ENCODE data around the gene SYVN1. TPM values are rescaled to one million over a fixed set of nuclear protein-coding genes. Genes with fewer than 3 reads are reported as not detected.
A peak's percentile ranks its signal among the peaks of the same experiment; 100 is the strongest.

Gene SYVN1
- total and polyA plus RNA-seq, 10 of the 15 experiments (the other 5 are each of a cell fraction or from before 2014, with no cell fraction given) = 0.79 to 63.6 (median 20.1) TPM

- H3K9me3 ChIP-seq (replicated peaks; ENCODE audit: control insufficient read depth, insufficient read depth, low read length) = no peaks in the 10 kb centered on the region
- H3K27ac ChIP-seq (ENCODE audit: control insufficient read depth, insufficient read depth) = peak within 1 kb of the TSS; percentile 16
- H3K4me2 ChIP-seq (ENCODE audit: control insufficient read depth, insufficient read depth) = no peak within 1 kb of the TSS
- H3K79me2 ChIP-seq (ENCODE audit: control insufficient read depth, insufficient read depth, low read length) = no peaks in the 10 kb centered on the region
- FAIRE-seq (no peak), DNase-seq (ENCODE audit: low read depth, low spot score) (no peak), ATAC-seq (no peak)
- no peaks in the 10 kb centered on the region for H3K27me3 ChIP-seq (replicated peaks in 1 of 2; ENCODE audit: control insufficient read depth in 2 of 2, insufficient read depth in 2 of 2, low read length in 1 of 2)
- peaks cover 6% of the 10 kb centered on the region for H3K4me1 ChIP-seq (ENCODE audit: control insufficient read depth, insufficient read depth, low read length)
- H4K20me1 ChIP-seq (ENCODE audit: control insufficient read depth, insufficient read depth) = no peaks in the 10 kb centered on the region
- no peaks in the 10 kb centered on the region for H3K36me3 ChIP-seq (ENCODE audit: control insufficient read depth in 2 of 2, insufficient read depth in 2 of 2, low read length in 1 of 2)
- intact Hi-C loops (cut with micrococcal nuclease; ENCODE audit: unreplicated experiment) = no loop called here
- no peak within 1 kb of the TSS for H3K4me3 ChIP-seq
- CTCF ChIA-PET = interaction anchor here (0.9 kb wide), 1 partner anchor 33 kb away, joined by 3 read pairs; no protein-coding TSS in a partner anchor
- peak within 1 kb of the TSS; percentile 98 for H2AFZ ChIP-seq (ENCODE audit: control insufficient read depth, low read depth, low read length)
- peak within 1 kb of the TSS; percentile 26; the same call in 1 of the 2 replicates for H3K9ac ChIP-seq (ENCODE audit: control insufficient read depth, insufficient read depth, low read length)
- in situ Hi-C loops (cut with MboI) = no loop called here
- SMC1A ChIA-PET (ENCODE audit: uncharacterized antibody, unreplicated experiment) = interaction anchor here (1.6 kb wide), 1 partner anchor 10 kb away, joined by 4 read pairs; no protein-coding TSS in a partner anchor
- POLR2A ChIA-PET = no interaction called here
- WGBS (ENCODE audit: insufficient coverage, insufficient replicate concordance, low lambda C conversion rate, missing lambda C conversion rate) = 93% methylated on average over 21 of the region's 21 CpGs
- BruUV-seq (replicated peaks) = no TSS peak
- RAD21 ChIA-PET (ENCODE audit: unreplicated experiment) = no interaction called here
- TF ChIP-seq EZH2 (IDR thresholded peaks at IDR 0.05; ENCODE audit: borderline replicate concordance, control insufficient read depth, low read depth, low read length) = no peak
- no peak for TF ChIP-seq MYC (IDR thresholded peaks at IDR 0.05; ENCODE audit: insufficient read depth, insufficient read length, insufficient replicate concordance, low read length, severe bottlenecking)
- no peak for TF ChIP-seq NFXL1 (IDR thresholded peaks at IDR 0.05; ENCODE audit: borderline replicate concordance)
- TF ChIP-seq POLR2A (IDR thresholded peaks at IDR 0.05; ENCODE audit: low read depth, low read length) = no peak
- TF ChIP-seq, protein P1, sequence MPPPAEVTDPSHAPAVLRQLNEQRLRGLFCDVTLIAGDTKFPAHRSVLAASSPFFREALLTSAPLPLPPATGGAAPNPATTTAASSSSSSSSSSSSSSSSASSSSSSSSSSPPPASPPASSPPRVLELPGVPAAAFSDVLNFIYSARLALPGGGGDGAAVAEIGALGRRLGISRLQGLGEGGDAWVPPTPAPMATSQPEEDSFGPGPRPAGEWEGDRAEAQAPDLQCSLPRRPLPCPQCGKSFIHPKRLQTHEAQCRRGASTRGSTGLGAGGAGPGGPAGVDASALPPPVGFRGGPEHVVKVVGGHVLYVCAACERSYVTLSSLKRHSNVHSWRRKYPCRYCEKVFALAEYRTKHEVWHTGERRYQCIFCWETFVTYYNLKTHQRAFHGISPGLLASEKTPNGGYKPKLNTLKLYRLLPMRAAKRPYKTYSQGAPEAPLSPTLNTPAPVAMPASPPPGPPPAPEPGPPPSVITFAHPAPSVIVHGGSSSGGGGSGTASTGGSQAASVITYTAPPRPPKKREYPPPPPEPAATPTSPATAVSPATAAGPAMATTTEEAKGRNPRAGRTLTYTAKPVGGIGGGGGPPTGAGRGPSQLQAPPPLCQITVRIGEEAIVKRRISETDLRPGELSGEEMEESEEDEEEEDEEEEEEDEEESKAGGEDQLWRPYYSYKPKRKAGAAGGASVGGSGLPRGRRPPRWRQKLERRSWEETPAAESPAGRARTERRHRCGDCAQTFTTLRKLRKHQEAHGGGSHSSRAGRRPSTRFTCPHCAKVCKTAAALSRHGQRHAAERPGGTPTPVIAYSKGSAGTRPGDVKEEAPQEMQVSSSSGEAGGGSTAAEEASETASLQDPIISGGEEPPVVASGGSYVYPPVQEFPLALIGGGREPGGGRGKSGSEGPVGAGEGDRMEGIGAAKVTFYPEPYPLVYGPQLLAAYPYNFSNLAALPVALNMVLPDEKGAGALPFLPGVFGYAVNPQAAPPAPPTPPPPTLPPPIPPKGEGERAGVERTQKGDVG (CRISPR knock-in tag; IDR thresholded peaks at IDR 0.05) = no peak
- TF ChIP-seq SIX5 (IDR thresholded peaks at IDR 0.05; ENCODE audit: low read depth, low read length, severe bottlenecking) = no peak
- no peak for TF ChIP-seq DPF2 (IDR thresholded peaks at IDR 0.05)
- TF ChIP-seq, protein P2, sequence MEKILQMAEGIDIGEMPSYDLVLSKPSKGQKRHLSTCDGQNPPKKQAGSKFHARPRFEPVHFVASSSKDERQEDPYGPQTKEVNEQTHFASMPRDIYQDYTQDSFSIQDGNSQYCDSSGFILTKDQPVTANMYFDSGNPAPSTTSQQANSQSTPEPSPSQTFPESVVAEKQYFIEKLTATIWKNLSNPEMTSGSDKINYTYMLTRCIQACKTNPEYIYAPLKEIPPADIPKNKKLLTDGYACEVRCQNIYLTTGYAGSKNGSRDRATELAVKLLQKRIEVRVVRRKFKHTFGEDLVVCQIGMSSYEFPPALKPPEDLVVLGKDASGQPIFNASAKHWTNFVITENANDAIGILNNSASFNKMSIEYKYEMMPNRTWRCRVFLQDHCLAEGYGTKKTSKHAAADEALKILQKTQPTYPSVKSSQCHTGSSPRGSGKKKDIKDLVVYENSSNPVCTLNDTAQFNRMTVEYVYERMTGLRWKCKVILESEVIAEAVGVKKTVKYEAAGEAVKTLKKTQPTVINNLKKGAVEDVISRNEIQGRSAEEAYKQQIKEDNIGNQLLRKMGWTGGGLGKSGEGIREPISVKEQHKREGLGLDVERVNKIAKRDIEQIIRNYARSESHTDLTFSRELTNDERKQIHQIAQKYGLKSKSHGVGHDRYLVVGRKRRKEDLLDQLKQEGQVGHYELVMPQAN (conservative IDR thresholded peaks at IDR 0.05) = no peak
- TF ChIP-seq, protein P3, sequence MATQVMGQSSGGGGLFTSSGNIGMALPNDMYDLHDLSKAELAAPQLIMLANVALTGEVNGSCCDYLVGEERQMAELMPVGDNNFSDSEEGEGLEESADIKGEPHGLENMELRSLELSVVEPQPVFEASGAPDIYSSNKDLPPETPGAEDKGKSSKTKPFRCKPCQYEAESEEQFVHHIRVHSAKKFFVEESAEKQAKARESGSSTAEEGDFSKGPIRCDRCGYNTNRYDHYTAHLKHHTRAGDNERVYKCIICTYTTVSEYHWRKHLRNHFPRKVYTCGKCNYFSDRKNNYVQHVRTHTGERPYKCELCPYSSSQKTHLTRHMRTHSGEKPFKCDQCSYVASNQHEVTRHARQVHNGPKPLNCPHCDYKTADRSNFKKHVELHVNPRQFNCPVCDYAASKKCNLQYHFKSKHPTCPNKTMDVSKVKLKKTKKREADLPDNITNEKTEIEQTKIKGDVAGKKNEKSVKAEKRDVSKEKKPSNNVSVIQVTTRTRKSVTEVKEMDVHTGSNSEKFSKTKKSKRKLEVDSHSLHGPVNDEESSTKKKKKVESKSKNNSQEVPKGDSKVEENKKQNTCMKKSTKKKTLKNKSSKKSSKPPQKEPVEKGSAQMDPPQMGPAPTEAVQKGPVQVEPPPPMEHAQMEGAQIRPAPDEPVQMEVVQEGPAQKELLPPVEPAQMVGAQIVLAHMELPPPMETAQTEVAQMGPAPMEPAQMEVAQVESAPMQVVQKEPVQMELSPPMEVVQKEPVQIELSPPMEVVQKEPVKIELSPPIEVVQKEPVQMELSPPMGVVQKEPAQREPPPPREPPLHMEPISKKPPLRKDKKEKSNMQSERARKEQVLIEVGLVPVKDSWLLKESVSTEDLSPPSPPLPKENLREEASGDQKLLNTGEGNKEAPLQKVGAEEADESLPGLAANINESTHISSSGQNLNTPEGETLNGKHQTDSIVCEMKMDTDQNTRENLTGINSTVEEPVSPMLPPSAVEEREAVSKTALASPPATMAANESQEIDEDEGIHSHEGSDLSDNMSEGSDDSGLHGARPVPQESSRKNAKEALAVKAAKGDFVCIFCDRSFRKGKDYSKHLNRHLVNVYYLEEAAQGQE (IDR thresholded peaks at IDR 0.05; ENCODE audit: low read depth, low read length) = no peak
- TF ChIP-seq SMC3 (IDR thresholded peaks at IDR 0.05; ENCODE audit: borderline replicate concordance, low read length) = no peak
Observed at GRCh38 chr11:65170058-65170534, 35.8 kb upstream of the SYVN1 start, which contains the start of gene SPDYC. TSS of gene SPDYC (plus strand) at chr11:65170233. CDS start at chr11:65171358, 1,125 bp downstream.
